HG03196 (cell line): ENCODE data around the gene OR6N2.

ENCODE experiments used
- ATAC-seq: cut with Tn5 transposase; IDR thresholded peaks from one replicate; pipeline ENCODE4 v1.9.1; 2021; ENCODE audit not compliant: unreplicated experiment

The OR6N2 gene

DNA sequence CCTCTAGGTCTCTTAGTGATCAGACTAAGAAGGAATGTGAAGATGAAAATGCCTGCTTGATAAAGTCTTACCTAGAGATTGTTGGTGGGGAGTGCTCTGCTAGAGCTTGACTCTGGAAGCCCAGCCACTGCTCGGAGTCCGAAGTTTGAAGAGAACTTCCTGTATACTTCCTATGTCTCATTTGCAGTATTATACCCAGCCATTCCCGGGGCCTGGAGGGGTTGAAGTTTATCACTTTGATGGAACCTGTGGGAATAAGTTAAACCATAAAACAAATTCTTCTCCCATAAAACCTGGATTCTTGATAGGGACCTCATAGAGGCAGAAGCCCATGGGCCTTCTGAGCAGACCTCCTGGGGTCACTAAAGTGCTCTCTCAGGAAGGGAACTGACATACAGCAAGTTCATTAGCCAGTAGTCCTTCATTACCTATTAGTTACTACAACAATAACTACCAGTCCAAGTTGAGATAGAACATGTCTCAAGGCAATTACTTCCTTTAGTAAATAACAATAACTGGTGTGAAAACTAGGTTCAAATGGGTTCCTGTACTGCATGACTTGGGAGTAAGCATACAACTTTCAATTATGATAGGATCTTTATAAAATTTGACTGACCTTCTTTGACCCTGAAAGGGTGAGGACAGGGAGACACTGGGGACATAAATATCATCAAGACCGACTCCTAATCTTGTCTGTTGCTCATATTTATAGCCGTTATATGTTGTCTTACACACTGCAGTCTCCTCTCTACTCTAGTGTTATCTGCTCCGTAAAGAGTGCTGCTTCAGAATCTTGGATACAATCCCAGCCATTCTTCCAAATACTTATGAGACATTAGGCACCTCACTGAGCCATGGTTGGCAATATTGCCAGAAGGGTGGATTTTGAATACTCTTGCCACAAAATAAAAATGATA lies 8.8 kb downstream of the OR6N2 start, which contains the start of gene OR6N1:
Gene OR6N1 (minus strand): TSS at position 246 of the 917 bp plus-strand sequence. CDS start 5,513 bp downstream, outside the sequence.
- ATAC-seq = no peak

DNA sequence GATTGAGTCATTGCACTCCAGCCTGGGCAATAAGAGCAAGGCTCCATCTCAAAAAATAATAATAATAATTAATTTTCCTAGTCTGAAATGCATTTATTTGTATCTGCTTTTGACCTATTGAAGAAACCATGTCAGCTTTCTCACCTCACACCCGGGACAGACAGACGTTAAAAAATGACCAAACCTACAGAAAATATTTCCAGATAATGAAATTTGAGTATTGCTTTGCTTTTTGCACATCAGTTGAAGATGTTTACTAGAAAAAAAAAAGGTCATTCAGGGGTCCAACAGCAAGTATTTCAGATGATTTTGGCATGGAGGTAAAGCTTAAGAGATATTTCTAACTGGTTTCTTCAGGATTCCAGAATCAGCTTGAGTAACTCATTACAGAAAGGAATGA lies 26.6 kb downstream of the OR6N2 start, which contains the start of gene OR6K6:
Gene OR6K6 (plus strand): TSS at position 301 of the 400 bp plus-strand sequence. CDS start 168 bp downstream, outside the sequence.
- ATAC-seq = no peak

DNA sequence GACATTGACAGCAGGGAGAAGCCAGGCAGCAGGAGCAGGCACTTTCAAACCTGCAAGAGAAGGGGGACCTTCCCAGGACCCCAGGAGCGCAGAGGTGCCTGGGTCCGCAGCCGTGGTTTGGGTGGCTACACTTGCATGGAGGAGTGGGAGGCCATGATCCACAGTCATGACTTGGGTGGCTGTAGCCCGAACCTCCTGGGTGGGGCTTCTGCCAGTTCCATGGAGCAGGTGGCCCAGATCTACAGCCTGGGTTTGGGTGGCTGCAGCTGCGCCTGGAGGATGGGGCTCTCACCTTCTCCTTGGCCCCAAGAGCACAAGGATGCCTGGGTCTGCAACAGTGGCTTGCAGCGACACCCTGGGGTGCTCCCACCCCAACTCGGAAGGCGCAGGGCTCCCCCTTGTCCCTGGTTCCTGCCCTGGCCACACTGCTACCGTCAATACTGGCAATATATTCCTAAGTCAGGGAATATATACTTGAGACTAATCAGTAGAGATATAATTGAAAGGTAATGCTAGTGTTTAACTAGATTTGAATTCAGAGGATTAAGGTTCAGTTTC lies 28.8 kb downstream of the OR6N2 start:
- no peak for ATAC-seq

DNA sequence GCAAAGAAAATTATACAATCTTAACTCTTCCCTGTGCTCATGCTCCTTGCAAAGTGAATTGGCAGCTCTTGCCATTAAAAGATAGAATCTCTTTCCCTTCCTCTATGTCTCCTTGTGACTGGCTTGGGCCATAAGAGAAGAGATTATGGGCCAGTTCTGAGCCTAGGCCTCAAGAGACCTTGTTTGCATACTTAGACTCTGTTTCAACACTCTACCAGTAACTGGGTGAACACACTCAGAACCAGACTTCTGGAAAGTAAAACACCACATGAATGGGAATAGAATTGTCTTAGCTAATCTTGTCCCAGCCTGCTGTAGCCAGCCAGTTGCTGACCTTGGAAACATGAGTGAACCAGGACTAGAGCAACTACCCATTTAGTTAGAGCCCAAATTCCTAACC lies 45.2 kb downstream of the OR6N2 start:
- no peak for ATAC-seq

DNA sequence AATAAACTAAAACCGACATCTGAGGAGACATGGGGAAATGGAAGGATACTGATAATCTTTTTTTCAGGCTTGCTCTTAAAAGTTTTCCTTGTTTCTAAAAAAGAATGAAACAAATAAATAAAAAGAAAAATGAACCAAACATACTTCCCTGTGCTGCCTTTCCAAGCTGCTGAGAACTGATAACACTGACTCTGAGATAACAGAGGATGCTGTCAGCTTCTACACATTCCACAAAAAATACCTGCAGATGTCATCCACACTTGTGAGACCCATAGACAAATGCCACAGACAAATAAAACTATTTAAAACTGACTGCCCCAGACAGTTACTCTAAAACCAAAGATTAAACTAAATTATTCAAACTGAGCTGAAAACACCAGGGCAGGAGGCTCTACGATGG lies 48.5 kb downstream of the OR6N2 start:
- ATAC-seq = no peak

DNA sequence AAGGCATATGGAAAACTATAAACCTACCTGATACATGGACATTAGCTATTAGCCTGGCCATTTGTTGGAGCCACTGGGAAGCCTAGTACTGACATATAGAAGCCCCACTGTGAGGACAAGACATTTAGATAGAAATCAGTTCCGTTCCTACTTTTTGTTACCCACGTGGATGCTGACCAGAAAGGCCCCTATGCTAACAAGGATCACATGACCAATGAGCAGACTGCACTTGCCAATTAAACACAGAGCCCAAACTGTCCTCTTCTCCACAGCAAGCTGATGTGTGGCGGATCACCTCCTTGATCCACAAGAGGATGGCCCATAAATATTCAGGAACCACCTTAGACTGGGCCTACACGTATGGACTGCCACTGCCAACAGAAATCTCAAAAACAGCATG lies 49.3 kb downstream of the OR6N2 start:
- ATAC-seq = no peak

DNA sequence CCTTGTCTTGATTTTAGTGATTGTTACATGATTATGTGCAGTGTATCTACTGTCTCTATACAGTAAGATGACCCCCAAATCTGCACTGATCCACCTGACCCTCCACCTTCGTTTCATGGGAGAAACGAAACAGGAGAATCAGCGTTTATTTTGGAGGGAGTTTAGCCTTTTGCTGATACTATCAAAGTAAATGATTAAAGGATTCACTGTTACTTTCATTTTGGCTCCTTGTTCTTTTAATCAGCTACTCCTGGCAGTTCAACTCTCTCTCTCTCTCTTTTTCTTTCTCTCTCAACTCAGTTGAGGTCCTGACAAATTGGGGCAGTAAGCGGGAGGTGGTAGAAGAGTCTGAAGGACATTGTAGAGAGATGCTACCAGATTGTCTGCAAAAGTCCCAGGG lies 50.6 kb downstream of the OR6N2 start:
- no peak for ATAC-seq

DNA sequence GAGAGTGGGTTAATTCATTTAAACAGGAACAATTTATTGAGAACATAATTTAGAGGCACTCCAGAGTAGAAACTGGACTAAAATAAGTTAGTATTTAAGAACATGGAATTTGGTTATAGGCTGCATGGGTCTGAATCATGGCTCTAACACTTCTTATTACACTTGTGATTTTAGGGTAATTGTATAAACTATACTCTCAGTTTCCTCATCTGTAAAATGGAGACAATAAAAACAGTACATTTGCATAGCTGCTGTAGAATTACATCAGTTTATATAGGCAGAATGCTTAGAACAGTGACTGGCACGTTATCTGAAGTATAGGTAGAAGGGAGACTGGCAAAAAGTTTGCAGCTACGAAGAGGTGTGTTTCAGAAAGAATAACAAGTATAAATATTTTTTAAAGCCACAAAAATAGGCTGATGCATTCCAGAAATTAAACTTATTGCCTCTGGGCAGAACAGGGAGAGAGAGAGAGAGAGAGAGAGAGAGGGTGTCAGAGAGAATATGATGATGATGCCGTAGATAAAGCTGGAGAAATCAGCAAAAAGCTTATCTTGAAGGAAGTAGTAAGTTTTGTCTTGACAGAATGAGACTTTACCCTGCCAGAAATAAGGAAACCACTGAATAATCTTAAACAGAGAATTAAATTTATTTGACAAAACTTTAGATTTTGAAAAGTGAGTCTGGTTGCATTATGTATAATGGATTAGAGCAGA lies 52.3 kb downstream of the OR6N2 start:
- no peak for ATAC-seq

DNA sequence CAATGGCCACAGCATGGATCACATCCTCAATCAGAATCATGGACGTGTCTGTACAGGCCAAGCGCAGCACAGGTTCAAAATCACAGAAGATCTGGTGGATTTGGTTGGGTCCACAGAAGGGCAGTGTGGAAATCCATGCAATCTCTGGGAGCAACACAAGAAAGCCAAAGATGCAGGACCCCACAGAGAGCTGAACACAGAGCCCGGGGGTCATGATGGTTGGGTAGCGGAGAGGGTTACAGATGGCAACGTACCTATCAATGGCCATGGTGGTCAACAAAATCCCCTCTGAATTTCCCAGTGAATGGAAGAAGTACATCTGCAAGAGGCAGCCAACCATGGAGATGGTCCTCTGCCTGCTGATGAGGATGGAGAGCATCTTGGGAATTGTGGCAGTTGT lies 56.6 kb downstream of the OR6N2 start:
- ATAC-seq = no peak
